H9 (cell line): ENCODE measurements around the gene SSX2IP. TPM values are rescaled to one million over a fixed set of nuclear protein-coding genes. Genes with fewer than 3 reads are reported as not detected.

Experiments used
- DNase-seq: peaks from one replicate; pipeline ENCODE4 v3.0.0-alpha.2; 2017
- H2AFZ ChIP-seq: one replicate; pipeline ENCODE4 v1.6.1; 2013; ENCODE audit warnings: mild to moderate bottlenecking, low read length, control low read depth, moderate library complexity
- H2AK5ac ChIP-seq: 2 replicates; pipeline ENCODE4 v1.6.1; 2013; ENCODE audit warnings: low read length, control low read depth, mixed read lengths; ENCODE audit not compliant: insufficient read length
- H2BK120ac ChIP-seq: one replicate; pipeline ENCODE4 v1.6.1; 2013; ENCODE audit warnings: low read depth, mild to moderate bottlenecking, low read length, control low read depth, inconsistent platforms; ENCODE audit not compliant: poor library complexity, severe bottlenecking
- H2BK12ac ChIP-seq: 2 replicates; pipeline ENCODE4 v1.6.1; 2013; ENCODE audit warnings: low read length, control low read depth, mixed read lengths, low read depth; ENCODE audit not compliant: insufficient read length
- H2BK15ac ChIP-seq: 2 replicates; pipeline ENCODE4 v1.6.1; 2013; ENCODE audit warnings: low read depth, low read length, control low read depth
- H2BK20ac ChIP-seq: one replicate; pipeline ENCODE4 v1.6.1; 2013; ENCODE audit warnings: low read depth, mild to moderate bottlenecking, low read length, control low read depth, inconsistent platforms; ENCODE audit not compliant: poor library complexity, severe bottlenecking
- H2BK5ac ChIP-seq: 2 replicates; pipeline ENCODE4 v1.6.1; 2013; ENCODE audit warnings: low read length, control low read depth, mixed read lengths; ENCODE audit not compliant: insufficient read length
- H3K14ac ChIP-seq: 2 replicates; pipeline ENCODE4 v1.6.1; 2013; ENCODE audit warnings: low read length, control low read depth; ENCODE audit not compliant: insufficient read depth
- H3K18ac ChIP-seq: 2 replicates; pipeline ENCODE4 v1.6.1; 2013; ENCODE audit warnings: low read depth, mild to moderate bottlenecking, mixed read lengths, low read length, control low read depth; ENCODE audit not compliant: insufficient read length
- H3K23ac ChIP-seq: 2 replicates; pipeline ENCODE4 v1.6.1; 2013; ENCODE audit warnings: low read length, control low read depth, mixed read lengths, low read depth; ENCODE audit not compliant: insufficient read length
- H3K23me2 ChIP-seq: 2 replicates; pipeline ENCODE4 v1.6.1; 2013; ENCODE audit warnings: low read depth, mild to moderate bottlenecking, mixed read lengths, low read length, control low read depth; ENCODE audit not compliant: insufficient read length, poor library complexity, severe bottlenecking
- H3K27ac ChIP-seq: 2 replicates; pipeline ENCODE4 v1.5.1; 2013; ENCODE audit warnings: low read length, control low read depth, mixed read lengths, low read depth; ENCODE audit not compliant: insufficient read length
- H3K27me3 ChIP-seq: 2 replicates; pipeline ENCODE4 v1.6.1; 2013; ENCODE audit warnings: low read length, control low read depth, inconsistent platforms; ENCODE audit not compliant: insufficient read depth
- H3K4ac ChIP-seq: 2 replicates; pipeline ENCODE4 v1.6.1; 2013; ENCODE audit warnings: low read depth, mild to moderate bottlenecking, control low read depth, inconsistent platforms, low read length, moderate library complexity
- H3K4me1 ChIP-seq: 2 replicates; pipeline ENCODE4 v1.6.1; 2013; ENCODE audit warnings: low read length, control low read depth, inconsistent platforms; ENCODE audit not compliant: insufficient read depth
- H3K4me2 ChIP-seq: 2 replicates; pipeline ENCODE4 v1.6.1; 2013; ENCODE audit warnings: low read length, control low read depth, mixed read lengths; ENCODE audit not compliant: insufficient read length, insufficient read depth
- H3K56ac ChIP-seq: 2 replicates; pipeline ENCODE4 v1.6.1; 2013; ENCODE audit warnings: low read depth, mild to moderate bottlenecking, mixed read lengths, low read length, control low read depth; ENCODE audit not compliant: insufficient read length
- H3K79me1 ChIP-seq: 2 replicates; pipeline ENCODE4 v1.6.1; 2013; ENCODE audit warnings: low read depth, mild to moderate bottlenecking, moderate library complexity, low read length, control low read depth, inconsistent platforms; ENCODE audit not compliant: insufficient read depth, poor library complexity, severe bottlenecking
- H3K79me2 ChIP-seq: 2 replicates; pipeline ENCODE4 v1.6.1; 2013; ENCODE audit warnings: low read length, control low read depth, inconsistent platforms; ENCODE audit not compliant: insufficient read depth
- H3K9ac ChIP-seq: 2 replicates; pipeline ENCODE4 v1.6.1; 2013; ENCODE audit warnings: low read length, control low read depth, mixed read lengths; ENCODE audit not compliant: insufficient read length; ENCODE audit errors: extremely low read depth
- H3K9me3 ChIP-seq: one replicate; pipeline ENCODE4 v1.6.1; 2013; ENCODE audit warnings: low read depth, low read length, inconsistent platforms; ENCODE audit not compliant: control insufficient read depth
- H3T11ph ChIP-seq: one replicate; pipeline ENCODE4 v1.6.1; 2013; ENCODE audit warnings: mild to moderate bottlenecking, low read length, control low read depth, inconsistent platforms
- H4K20me1 ChIP-seq: one replicate; pipeline ENCODE4 v1.6.1; 2013; ENCODE audit not compliant: control insufficient read depth, insufficient read length, insufficient read depth
- H4K5ac ChIP-seq: 2 replicates; pipeline ENCODE4 v1.6.1; 2013; ENCODE audit warnings: low read depth, mild to moderate bottlenecking, mixed read lengths, low read length, control low read depth; ENCODE audit not compliant: insufficient read length
- H4K8ac ChIP-seq: replicated peaks from 2 replicates; pipeline ENCODE4 v1.6.1; 2013; ENCODE audit warnings: low read length, control low read depth, mixed read lengths, low read depth; ENCODE audit not compliant: insufficient read length
- H4K91ac ChIP-seq: 2 replicates; pipeline ENCODE4 v1.6.1; 2013; ENCODE audit warnings: low read depth, mild to moderate bottlenecking, moderate library complexity, mixed read lengths, low read length, control low read depth; ENCODE audit not compliant: insufficient read length
- H3K27ac Mint-ChIP-seq, 3 experiments: 2 replicates in 2 of 3; 3 replicates in 1 of 3; pipeline ENCODE4 v1.8.0; 2020 to 2021; ENCODE audit warnings: mixed read lengths in 3 of 3, mild to moderate bottlenecking in 1 of 3, moderate library complexity in 1 of 3
- H3K27me3 Mint-ChIP-seq: 2 replicates; pipeline ENCODE4 v1.8.0; 2021; ENCODE audit warnings: low read depth, mild to moderate bottlenecking, moderate library complexity, mixed read lengths
- H3K36me3 Mint-ChIP-seq, 3 experiments: 2 replicates in 2 of 3; 3 replicates in 1 of 3; pipeline ENCODE4 v1.8.0; 2020 to 2021; ENCODE audit warnings: low read depth in 3 of 3, mixed read lengths in 3 of 3; ENCODE audit not compliant: insufficient read depth in 1 of 3
- H3K4me1 Mint-ChIP-seq, 2 experiments: 2 replicates each; pipeline ENCODE4 v1.8.0; 2020; ENCODE audit warnings: mixed read lengths in 2 of 2
- H3K4me3 Mint-ChIP-seq, 2 experiments: 2 replicates in 1 of 2; 3 replicates in 1 of 2; pipeline ENCODE4 v1.8.0; 2020 to 2021; ENCODE audit warnings: mild to moderate bottlenecking in 2 of 2, mixed read lengths in 2 of 2, moderate library complexity in 1 of 2
- H3K9me3 Mint-ChIP-seq, 2 experiments: 2 replicates in 1 of 2; 3 replicates in 1 of 2; pipeline ENCODE4 v1.8.0; 2020; ENCODE audit warnings: mild to moderate bottlenecking in 2 of 2, mixed read lengths in 2 of 2, moderate library complexity in 1 of 2
- CTCF ChIP-seq: fragments of 200-600 bp; sonication (generic); conservative IDR thresholded peaks from 3 replicates; pipeline ENCODE4 v1.8.0; 2021; ENCODE audit warnings: antibody characterized with exemption, mild to moderate bottlenecking
- WGBS: extraction: QIAGEN DNeasy Blood & Tissue Kit; methylation state at CpG from one replicate; pipeline ENCODE4 v1.1.7; 2013; ENCODE audit warnings: missing lambda C conversion rate, low lambda C conversion rate, mixed read lengths; ENCODE audit not compliant: insufficient read length; ENCODE audit errors: extremely low coverage; 5-methylcytosine and 5-hydroxymethylcytosine counted together
- total RNA-seq: library from RNA; stranded (reverse); gene quantifications from 2 replicates; pipeline ENCODE4 v1.2.1, GENCODE V29; 2021

The SSX2IP gene
- total RNA-seq, 1 experiment from 2014 or later, result 19.6 TPM

- Mint-ChIP-seq H3K27ac (peak overlapping the region; percentile 70 to 95 (median 95); a peak in 4 of 7 replicates), H3K4me1 (peaks cover 12 to 19% of the 10 kb centered on the region in 2 experiments), H3K27me3 (no peaks in the 10 kb centered on the region; the same call in 1 of the 2 replicates), H3K36me3 (no peaks in the 10 kb centered on the region; a peak in 1 of 7 replicates), H3K9me3 (no peaks in the 10 kb centered on the region), H3K4me3 (peak overlapping the region; percentile 78 to 89)
- Histone ChIP-seq H3K56ac (no peak overlapping the region), H3K79me2 (no peaks in the 10 kb centered on the region), H3K14ac (peak overlapping the region; percentile 91), H2BK5ac (no peak overlapping the region), H2BK12ac (peak overlapping the region; percentile 38), H4K20me1 (no peaks in the 10 kb centered on the region), H3T11ph (no peak overlapping the region), H2AK5ac (no peak overlapping the region), H3K27me3 (no peaks in the 10 kb centered on the region), H3K23me2 (peaks cover 4% of the 10 kb centered on the region), H4K5ac (no peak overlapping the region), H3K4me2 (peak overlapping the region; percentile 62), H2BK120ac (no peak overlapping the region), H2BK15ac (no peak overlapping the region), H4K91ac (no peak overlapping the region), H4K8ac (no peak overlapping the region), H3K9me3 (no peaks in the 10 kb centered on the region), H2AFZ (no peak overlapping the region), H3K18ac (peak overlapping the region; percentile 79), H3K9ac (peak overlapping the region; percentile 49), H3K23ac (no peak overlapping the region), H3K4ac (no peak overlapping the region), H2BK20ac (no peak overlapping the region), H3K79me1 (no peaks in the 10 kb centered on the region), H3K27ac (no peak overlapping the region), H3K4me1 (no peaks in the 10 kb centered on the region)
- peak; percentile 85 for DNase-seq
- TF ChIP-seq CTCF, result peak; percentile 99; the same call in 2 of the 3 replicates
- no CpG with 5 or more reads among the region's 46 CpGs for WGBS
Measured at GRCh38 chr1:84620720-84621313, 69.4 kb downstream of the SSX2IP start.
